Neutrophil (primary cell): ENCODE data around the gene ACOXL.

ENCODE experiments used
- H3K27ac ChIP-seq: fragments of 200-600 bp; sonication (generic); 2 replicates; pipeline ENCODE4 v1.5.1; 2016; ENCODE audit warnings: mild to moderate bottlenecking, moderate library complexity
- H3K27me3 ChIP-seq: fragments of 200-600 bp; sonication (generic); 2 replicates; pipeline ENCODE4 v1.6.0; 2016; ENCODE audit warnings: mild to moderate bottlenecking
- H3K36me3 ChIP-seq: fragments of 200-600 bp; sonication (generic); 2 replicates; pipeline ENCODE4 v1.5.1; 2017
- H3K4me1 ChIP-seq, 2 experiments: fragments of 200-600 bp in 1 of 2; sonication (generic) in 1 of 2; 1 replicate in 1 of 2; 2 replicates in 1 of 2; pipeline versions ENCODE4 v1.5.1 to v1.6.1; 2013 to 2016; ENCODE audit warnings: low read depth in 1 of 2, low read length in 1 of 2, mild to moderate bottlenecking in 1 of 2, moderate library complexity in 1 of 2; ENCODE audit not compliant: control insufficient read depth in 1 of 2, insufficient read depth in 1 of 2
- H3K4me3 ChIP-seq, 2 experiments: fragments of 200-600 bp in 1 of 2; sonication (generic) in 1 of 2; 1 replicate in 1 of 2; 2 replicates in 1 of 2; pipeline ENCODE4 v1.5.1; 2013 to 2016; ENCODE audit warnings: low read depth in 1 of 2, low read length in 1 of 2, mild to moderate bottlenecking in 1 of 2, moderate library complexity in 1 of 2
- H3K9me3 ChIP-seq: fragments of 200-600 bp; sonication (generic); 2 replicates; pipeline ENCODE4 v1.5.1; 2016
- TF ChIP-seq, protein P1 (sequence below): fragments of 200-600 bp; sonication (generic); IDR thresholded peaks from 2 replicates; pipeline ENCODE4 v1.5.1; 2016; ENCODE audit warnings: antibody characterized with exemption

ACOXL gene

DNA sequence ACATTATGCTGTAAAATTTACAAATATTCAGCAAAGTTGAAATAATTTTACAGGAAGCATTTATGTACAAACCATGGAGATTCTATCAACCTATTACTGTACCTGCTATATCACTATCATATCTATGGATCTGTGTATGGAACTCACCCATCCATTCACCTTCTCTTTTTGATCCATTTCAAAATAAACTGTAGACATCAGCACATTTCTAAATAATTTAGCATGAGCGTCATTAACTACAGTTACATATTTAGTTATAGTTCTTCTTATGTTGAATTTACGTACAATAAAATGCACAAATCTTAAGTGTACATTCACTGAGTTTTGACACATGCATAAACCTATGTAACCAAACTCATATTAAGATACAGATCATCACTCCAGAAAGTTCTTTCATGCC is 260.5 kb downstream of the ACOXL start:
- peak overlapping the region; percentile 81 for H3K27ac ChIP-seq
- H3K27me3 ChIP-seq = no peaks in the 10 kb centered on the region
- H3K9me3 ChIP-seq = no peaks in the 10 kb centered on the region
- H3K4me1 ChIP-seq = peaks cover 25 to 27% of the 10 kb centered on the region in 2 experiments
- TF ChIP-seq, protein P1, sequence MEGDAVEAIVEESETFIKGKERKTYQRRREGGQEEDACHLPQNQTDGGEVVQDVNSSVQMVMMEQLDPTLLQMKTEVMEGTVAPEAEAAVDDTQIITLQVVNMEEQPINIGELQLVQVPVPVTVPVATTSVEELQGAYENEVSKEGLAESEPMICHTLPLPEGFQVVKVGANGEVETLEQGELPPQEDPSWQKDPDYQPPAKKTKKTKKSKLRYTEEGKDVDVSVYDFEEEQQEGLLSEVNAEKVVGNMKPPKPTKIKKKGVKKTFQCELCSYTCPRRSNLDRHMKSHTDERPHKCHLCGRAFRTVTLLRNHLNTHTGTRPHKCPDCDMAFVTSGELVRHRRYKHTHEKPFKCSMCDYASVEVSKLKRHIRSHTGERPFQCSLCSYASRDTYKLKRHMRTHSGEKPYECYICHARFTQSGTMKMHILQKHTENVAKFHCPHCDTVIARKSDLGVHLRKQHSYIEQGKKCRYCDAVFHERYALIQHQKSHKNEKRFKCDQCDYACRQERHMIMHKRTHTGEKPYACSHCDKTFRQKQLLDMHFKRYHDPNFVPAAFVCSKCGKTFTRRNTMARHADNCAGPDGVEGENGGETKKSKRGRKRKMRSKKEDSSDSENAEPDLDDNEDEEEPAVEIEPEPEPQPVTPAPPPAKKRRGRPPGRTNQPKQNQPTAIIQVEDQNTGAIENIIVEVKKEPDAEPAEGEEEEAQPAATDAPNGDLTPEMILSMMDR = no peak
- H3K36me3 ChIP-seq = no peaks in the 10 kb centered on the region
- H3K4me3 ChIP-seq = no peak overlapping the region

GRCh38 chr2:110993557-110994231 is 261.3 kb downstream of the ACOXL start:
- H3K36me3 ChIP-seq = no peaks in the 10 kb centered on the region
- peak overlapping the region; percentile 81 for H3K27ac ChIP-seq
- peak overlapping the region; percentile 11 to 40 for H3K4me3 ChIP-seq
- TF ChIP-seq, protein P1 = no peak
- H3K9me3 ChIP-seq = no peaks in the 10 kb centered on the region
- no peaks in the 10 kb centered on the region for H3K27me3 ChIP-seq
- peaks cover 25 to 27% of the 10 kb centered on the region in 2 experiments for H3K4me1 ChIP-seq

DNA sequence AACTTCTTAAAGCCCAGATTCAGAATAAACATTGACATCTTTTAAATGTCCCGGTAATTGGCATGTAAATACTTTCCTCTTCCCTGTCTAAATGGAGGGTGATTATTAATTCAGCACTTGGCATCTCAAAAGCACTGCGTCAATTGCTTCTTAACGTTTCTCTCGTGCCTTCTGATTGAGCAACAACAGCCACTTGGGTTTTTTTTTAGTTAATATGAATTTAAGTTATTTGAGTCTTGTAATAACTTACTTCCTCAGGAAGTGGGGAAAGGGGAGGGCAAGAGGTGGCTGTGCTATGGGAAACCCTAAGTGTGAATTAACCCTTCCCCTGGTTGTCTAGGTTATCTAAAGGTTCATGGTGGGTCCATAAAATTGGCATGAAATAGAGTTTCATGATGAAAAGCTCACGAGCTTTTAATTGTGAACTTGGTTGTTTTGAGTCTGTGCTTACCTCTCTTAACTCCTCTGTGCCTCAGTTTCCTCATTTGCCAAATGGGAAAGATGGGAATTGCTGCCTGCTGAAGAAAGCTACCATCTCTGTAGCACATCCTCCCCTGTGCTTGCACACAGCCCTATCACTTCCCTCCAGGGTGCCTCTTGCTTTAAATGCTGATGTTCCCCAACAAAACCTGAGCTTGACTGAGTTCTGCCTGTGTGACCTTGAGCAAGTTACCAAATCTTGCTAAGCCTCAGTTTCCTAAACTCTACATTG is 262.0 kb downstream of the ACOXL start:
- Histone ChIP-seq H3K4me1 (peaks cover 25 to 27% of the 10 kb centered on the region in 2 experiments), H3K36me3 (no peaks in the 10 kb centered on the region), H3K27ac (peak overlapping the region; percentile 81), H3K9me3 (no peaks in the 10 kb centered on the region), H3K27me3 (no peaks in the 10 kb centered on the region), H3K4me3 (peak overlapping the region; percentile 11 to 40)
- TF ChIP-seq, protein P1 = no peak

DNA sequence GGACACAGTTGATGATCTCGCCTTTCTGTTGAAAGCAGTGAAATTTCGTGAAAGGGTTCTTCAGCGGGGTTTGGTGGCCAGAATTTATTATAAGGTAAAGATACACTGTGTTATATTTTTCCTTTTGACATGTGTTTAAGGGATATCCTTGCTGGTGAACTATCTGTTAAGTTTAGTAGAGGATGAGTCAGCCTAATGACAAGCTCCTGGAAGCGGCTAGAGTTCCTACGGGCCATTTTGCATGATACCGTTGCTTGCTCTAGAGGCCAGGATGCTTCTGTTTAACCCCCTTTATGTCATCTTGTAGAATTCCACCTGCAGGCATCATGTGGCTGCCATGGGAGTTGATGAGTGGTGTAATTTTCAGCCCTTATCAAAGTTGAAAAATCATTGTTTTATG is 263.5 kb downstream of the ACOXL start:
- Histone ChIP-seq H3K4me3 (no peak overlapping the region), H3K27ac (no peak overlapping the region), H3K9me3 (no peaks in the 10 kb centered on the region), H3K36me3 (no peaks in the 10 kb centered on the region), H3K27me3 (no peaks in the 10 kb centered on the region), H3K4me1 (peaks cover 25 to 27% of the 10 kb centered on the region in 2 experiments)
- TF ChIP-seq, protein P1 = no peak

DNA sequence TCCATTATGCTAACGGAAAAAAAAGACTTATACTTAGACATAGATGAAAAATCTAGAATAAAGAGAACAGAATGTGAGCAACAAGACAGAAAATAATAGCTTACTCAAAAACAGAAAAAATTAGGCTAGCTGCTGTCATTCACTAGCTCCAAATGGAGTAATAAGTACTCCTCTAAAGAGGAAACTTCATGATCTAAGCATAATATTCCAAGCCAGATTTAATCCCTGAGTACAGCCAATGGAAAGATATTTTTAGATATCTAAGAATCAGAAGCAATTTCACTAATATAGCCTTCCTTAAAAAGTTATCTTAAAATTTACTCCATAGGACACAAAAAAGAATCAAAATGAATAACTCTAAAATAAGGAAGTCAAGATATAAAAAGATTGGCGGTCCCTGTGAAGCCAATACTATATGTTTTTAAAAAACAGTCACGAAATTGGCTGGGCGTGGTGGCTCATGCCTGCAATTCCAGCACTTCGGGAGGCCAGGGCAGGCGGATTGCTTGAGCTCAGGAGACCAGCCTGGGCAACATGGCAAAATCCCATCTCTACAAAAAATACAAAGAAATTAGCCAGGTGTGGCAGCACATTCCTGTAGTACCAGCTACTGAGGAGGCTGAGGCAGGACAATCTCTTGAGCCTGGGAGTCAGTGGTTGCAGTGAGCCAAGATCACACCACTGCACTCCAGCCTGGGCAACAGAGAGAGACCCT is 265.1 kb downstream of the ACOXL start:
- TF ChIP-seq, protein P1 = no peak
- Histone ChIP-seq H3K27ac (no peak overlapping the region), H3K9me3 (no peaks in the 10 kb centered on the region), H3K36me3 (no peaks in the 10 kb centered on the region), H3K4me1 (peaks cover 24 to 27% of the 10 kb centered on the region in 2 experiments), H3K4me3 (no peak overlapping the region), H3K27me3 (no peaks in the 10 kb centered on the region)
